Pancreas (tissue), 10 donors: ENCODE data around the gene RRBP1. TPM values are rescaled to one million over a fixed set of nuclear protein-coding genes. Genes with fewer than 3 reads are reported as not detected.
A peak's percentile ranks its signal among the peaks of the same experiment; 100 is the strongest.

Experiments
- ATAC-seq, 4 donors: fragments of 200-7000 bp; cut with Tn5 transposase; one replicate each; pipeline versions ENCODE4 v1.8.0 to v1.9.1; 2020; ENCODE audit warnings: mild to moderate bottlenecking in 4 of 4, moderate library complexity in 4 of 4
- DNase-seq, 6 donors: peaks; one replicate each; pipeline ENCODE4 v3.0.0-alpha.2; 2020
- FAIRE-seq: peaks from 2 replicates; lab custom pipeline; 2012; peaks lifted over from hg19 to GRCh38; lab: Jason Lieb, UNC
- H3K27ac ChIP-seq, 4 donors: fragments of 200-600 bp; sonication (generic); 1 replicate in 3 of 4; 2 replicates in 1 of 4; pipeline versions ENCODE4 v1.5.0 to v1.8.0; 2020
- H3K27me3 ChIP-seq, 4 donors: fragments of 200-600 bp; one replicate each; pipeline ENCODE4 v1.8.0; 2021
- H3K36me3 ChIP-seq, 3 donors: fragments of 200-600 bp; sonication (generic) in 1 of 3; one replicate each; pipeline versions ENCODE4 v1.5.0 to v1.8.0; 2020 to 2021
- H3K4me1 ChIP-seq, 3 donors: fragments of 200-600 bp; one replicate each; pipeline ENCODE4 v1.8.0; 2021
- H3K4me3 ChIP-seq, 4 donors: fragments of 200-600 bp; sonication (generic) in 2 of 4; one replicate each; pipeline versions ENCODE4 v1.5.0 to v1.8.0; 2020 to 2021
- H3K9me3 ChIP-seq, 4 donors: fragments of 200-600 bp; one replicate each; pipeline ENCODE4 v1.8.0; 2021
- CTCF ChIP-seq, 4 donors: fragments of 200-600 bp; sonication (generic) in 3 of 4; IDR thresholded peaks; one replicate each; pipeline versions ENCODE4 v1.5.0 to v1.8.0; 2021; ENCODE audit warnings: antibody characterized with exemption in 4 of 4
- WGBS, 2 donors: extraction: QIAGEN DNeasy Blood & Tissue Kit; methylation state at CpG; one replicate each; pipeline ENCODE4 v1.1.7; 2013; 5-methylcytosine and 5-hydroxymethylcytosine counted together
- intact Hi-C, 3 donors: fragments of 100-400 bp; cut with DNase I; formaldehyde crosslinking; loops; one replicate each; pipeline versions ENCODE4 v1.11.1 to v1.14.2; 2022
- polyA plus RNA-seq, 2 donors: library from polyadenylated mRNA; stranded (reverse); fragments of 200-250 nt; gene quantifications; one replicate each; pipeline ENCODE4 v1.2.3, GENCODE V29; 2013
- total RNA-seq, 6 donors: library from RNA; stranded (reverse); fragmentation: NEBNext Ultra II Directional in 4 of 6; extraction: Animal tissue kit (Norgen Biotek cat#: 25700) in 4 of 6; gene quantifications; one replicate each; pipeline versions ENCODE4 v1.2.1 to v1.2.4, GENCODE V29; 2021 to 2023
- donor health status: healthy with polysubstance abuse.
- donor health status: DM: no; HTN: no; CAD: no; lungs with moderate emphysema.
- donor health status: DM: no; HTN: no; CAD: no.
- donor health status: control.
- donor health status: control.
- donor health status: Bipolar disorder and iron deficiency.
- donor health status: DM: yes; HTN: yes; CAD: no.
- donor health status: DM: no; HTN: no; CAD: no.
- donor health status: DM: no; HTN: no; CAD: no.
- donor health status: DM: yes; HTN: yes; CAD: no.

RRBP1 gene
- total and polyA plus RNA-seq, 8 donors: 170 to 442 (median 348) TPM

GRCh38 chr20:17584689-17585088 lies 97.4 kb downstream of the RRBP1 start:
- H3K36me3 ChIP-seq: no peaks in the 10 kb centered on the region
- H3K9me3 ChIP-seq: no peaks in the 10 kb centered on the region
- H3K27ac ChIP-seq: no peak overlapping the region
- intact Hi-C loops: no loop called here
- peaks cover 29 to 37% (median 36%) of the 10 kb centered on the region in 3 donors for H3K4me1 ChIP-seq
- H3K4me3 ChIP-seq: no peak overlapping the region
- no peak for TF ChIP-seq CTCF (IDR thresholded peaks at IDR 0.05)
- H3K27me3 ChIP-seq: no peaks in the 10 kb centered on the region
- FAIRE-seq (no peak), DNase-seq (no peak), ATAC-seq (no peak)

- Histone ChIP-seq H3K9me3 (no peaks in the 10 kb centered on the region), H3K4me1 (peaks cover 22 to 32% (median 32%) of the 10 kb centered on the region in 3 donors), H3K27me3 (no peaks in the 10 kb centered on the region), H3K4me3 (no peak overlapping the region), H3K36me3 (no peaks in the 10 kb centered on the region), H3K27ac (no peak overlapping the region)
- FAIRE-seq (no peak), DNase-seq (no peak), ATAC-seq (no peak)
- 94 to 96% methylated on average over 3 of the region's 3 CpGs for WGBS, 2 donors
- intact Hi-C loops: no loop called here
- TF ChIP-seq CTCF (IDR thresholded peaks at IDR 0.05): no peak
Observed at GRCh38 chr20:17583126-17583525, 98.9 kb downstream of the RRBP1 start.

- Histone ChIP-seq H3K9me3 (no peaks in the 10 kb centered on the region), H3K27me3 (no peaks in the 10 kb centered on the region), H3K4me1 (peaks cover 30 to 39% (median 31%) of the 10 kb centered on the region in 3 donors), H3K36me3 (no peaks in the 10 kb centered on the region), H3K4me3 (no peak overlapping the region), H3K27ac (no peak overlapping the region)
- WGBS, 2 donors: 95 to 97% methylated on average over 2 of the region's 2 CpGs
- ATAC-seq: no peak
- DNase-seq: no peak
- no peak for TF ChIP-seq CTCF (IDR thresholded peaks at IDR 0.05)
- intact Hi-C loops: no loop called here
- FAIRE-seq: no peak
Observed at GRCh38 chr20:17580895-17581294, 101.1 kb downstream of the RRBP1 start.

GRCh38 chr20:17579369-17580039 lies 102.5 kb downstream of the RRBP1 start:
- TF ChIP-seq CTCF (IDR thresholded peaks at IDR 0.05): no peak
- Histone ChIP-seq H3K4me1 (peaks cover 22 to 39% (median 28%) of the 10 kb centered on the region in 3 donors), H3K9me3 (no peaks in the 10 kb centered on the region), H3K36me3 (no peaks in the 10 kb centered on the region), H3K4me3 (no peak overlapping the region), H3K27ac (no peak overlapping the region), H3K27me3 (no peaks in the 10 kb centered on the region)
- DNase-seq (no peak), ATAC-seq (no peak), FAIRE-seq (no peak)
- WGBS, 2 donors: 78 to 79% methylated on average over 4 of the region's 4 CpGs
- intact Hi-C loops: no loop called here

GRCh38 chr20:17576215-17576614 lies 105.8 kb downstream of the RRBP1 start:
- intact Hi-C loops: no loop called here
- H3K4me3 ChIP-seq: no peak overlapping the region
- FAIRE-seq: no peak

More at GRCh38 chr20:17576215-17576614, 105.8 kb downstream of the RRBP1 start:
- no peaks in the 10 kb centered on the region for H3K36me3 ChIP-seq
- 18 to 24% methylated on average over 8 of the region's 8 CpGs for WGBS, 2 donors
- H3K4me1 ChIP-seq: peaks cover 32 to 56% (median 37%) of the 10 kb centered on the region in 3 donors
- peak in 1 of 4 donors; percentile 7 for ATAC-seq
- H3K9me3 ChIP-seq: no peaks in the 10 kb centered on the region
- no peaks in the 10 kb centered on the region for H3K27me3 ChIP-seq
- no peak overlapping the region for H3K27ac ChIP-seq
- no peak for DNase-seq
- TF ChIP-seq CTCF (IDR thresholded peaks at IDR 0.05): no peak
